OCI-LY7 (cell line): ENCODE data around the gene SLC4A3. TPM values are rescaled to one million over a fixed set of nuclear protein-coding genes. Genes with fewer than 3 reads are reported as not detected.

ENCODE experiments used
- BruUV-seq: library from RNA; stranded (reverse); fragments of 400-500 nt; replicated peaks from 2 replicates; lab custom pipeline; 2021; lab: Mats Ljungman, UMichigan
- CTCF ChIA-PET: fragments of 300-600 bp; sonication (Branson Sonifier 250); formaldehyde crosslinking; loops from one replicate; lab custom pipeline; 2022; ENCODE audit warnings: antibody characterized with exemption; ENCODE audit not compliant: unreplicated experiment; lab: Charles Lee
- POLR2A ChIA-PET: fragments of 300-600 bp; sonication (Branson Sonifier 250); formaldehyde crosslinking; loops from one replicate; lab custom pipeline; 2022; ENCODE audit warnings: antibody characterized with exemption; lab: Charles Lee
- DNase-seq: peaks from one replicate; pipeline ENCODE4 v3.0.0-alpha.2; 2015; ENCODE audit warnings: low spot score
- H2AFZ ChIP-seq: fragments of 200-600 bp; sonication (generic), shearing (Covaris generic); 2 replicates; pipeline ENCODE4 v1.6.1; 2014; ENCODE audit warnings: mild to moderate bottlenecking, antibody characterized with exemption, low read length, moderate library complexity
- H3K27ac ChIP-seq: fragments of 200-600 bp; sonication (generic); 2 replicates; pipeline ENCODE4 v1.5.1; 2014; ENCODE audit warnings: mixed run types, low read depth, mild to moderate bottlenecking, moderate library complexity, low read length, inconsistent platforms; ENCODE audit not compliant: poor library complexity, severe bottlenecking
- H3K36me3 ChIP-seq: fragments of 200-600 bp; sonication (generic); 2 replicates; pipeline ENCODE4 v1.6.1; 2014; ENCODE audit warnings: mild to moderate bottlenecking, antibody characterized with exemption, low read length, moderate library complexity, mixed read lengths; ENCODE audit not compliant: insufficient read depth
- H3K4me1 ChIP-seq: fragments of 200-600 bp; sonication (generic); 2 replicates; pipeline ENCODE4 v1.5.1; 2014; ENCODE audit warnings: mild to moderate bottlenecking, low read length; ENCODE audit not compliant: insufficient read depth, poor library complexity, severe bottlenecking
- H3K4me2 ChIP-seq: fragments of 200-600 bp; sonication (generic); 2 replicates; pipeline ENCODE4 v1.6.1; 2014; ENCODE audit warnings: mild to moderate bottlenecking, low read length
- H3K4me3 ChIP-seq: fragments of 200-600 bp; sonication (generic); 2 replicates; pipeline ENCODE4 v1.5.1; 2014; ENCODE audit warnings: mild to moderate bottlenecking, low read depth, low read length; ENCODE audit not compliant: poor library complexity, severe bottlenecking
- H3K79me2 ChIP-seq: fragments of 200-600 bp; sonication (generic); 2 replicates; pipeline ENCODE4 v1.6.1; 2016; ENCODE audit warnings: low read depth, mild to moderate bottlenecking, low read length, moderate library complexity, mixed read lengths; ENCODE audit not compliant: insufficient read depth
- H3K9me2 ChIP-seq: fragments of 200-600 bp; sonication (generic); 2 replicates; pipeline ENCODE4 v1.6.1; 2016; ENCODE audit warnings: mild to moderate bottlenecking, low read length, mixed read lengths; ENCODE audit not compliant: insufficient read depth
- H3K9me3 ChIP-seq: fragments of 200-600 bp; sonication (generic); 2 replicates; pipeline ENCODE4 v1.6.1; 2014; ENCODE audit warnings: mild to moderate bottlenecking, mixed run types, low read length, mixed read lengths
- H4K20me1 ChIP-seq: fragments of 200-600 bp; sonication (generic); 2 replicates; pipeline ENCODE4 v1.6.1; 2014; ENCODE audit warnings: mild to moderate bottlenecking, antibody characterized with exemption, low read length, moderate library complexity, mixed read lengths; ENCODE audit not compliant: insufficient read depth
- EZH2phosphoT487 ChIP-seq: fragments of 200-600 bp; sonication (generic); IDR thresholded peaks from 2 replicates; pipeline ENCODE4 v1.6.1; 2018; ENCODE audit warnings: low read depth, borderline replicate concordance, mild to moderate bottlenecking, mixed run types, antibody characterized with exemption, low read length, moderate library complexity, mixed read lengths
- intact Hi-C: fragments of 100-400 bp; cut with micrococcal nuclease; formaldehyde crosslinking; loops from one replicate; pipeline ENCODE4 v1.10.0; 2022; ENCODE audit not compliant: unreplicated experiment
- total RNA-seq, 2 experiments: library from RNA; depleted of rRNA in 1 of 2; stranded (reverse); fragments of >200 nt in 1 of 2; shearing (Covaris generic) in 1 of 2; gene quantifications; 2 replicates each; pipeline ENCODE4 v1.2.3, GENCODE V29; 2014 to 2022
- TF ChIP-seq, protein P1 (sequence below): fragments of 200-600 bp; sonication (generic); conservative IDR thresholded peaks from 2 replicates; pipeline ENCODE4 v1.5.1; 2014; ENCODE audit warnings: mild to moderate bottlenecking, antibody characterized with exemption, low read length, moderate library complexity, mixed read lengths

SLC4A3 gene
- total RNA-seq, 2 experiments from 2014 or later = not detected

DNA sequence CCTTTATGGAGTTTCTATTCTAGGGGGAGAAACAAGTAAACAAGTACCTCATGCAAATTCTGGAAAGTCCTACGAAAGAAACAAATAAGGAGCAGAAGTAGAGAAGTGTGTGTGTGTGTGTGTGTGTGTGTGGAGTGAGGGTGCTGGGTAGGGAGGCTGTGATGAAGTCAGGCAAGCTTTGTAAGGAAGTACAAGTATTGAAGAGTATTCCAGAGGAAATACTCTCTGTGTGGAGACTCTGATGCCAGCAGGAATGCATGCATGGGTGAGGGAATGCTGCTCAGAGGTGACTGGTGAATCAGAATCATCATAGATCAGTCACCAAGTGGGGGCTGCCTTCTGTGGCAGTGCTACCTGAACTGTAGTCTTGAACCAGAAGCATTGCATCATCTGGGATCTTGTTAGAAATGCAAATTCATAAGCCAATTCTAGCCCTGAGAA lies 34.5 kb downstream of the SLC4A3 start:
- H2AFZ ChIP-seq = no peak overlapping the region

DNA sequence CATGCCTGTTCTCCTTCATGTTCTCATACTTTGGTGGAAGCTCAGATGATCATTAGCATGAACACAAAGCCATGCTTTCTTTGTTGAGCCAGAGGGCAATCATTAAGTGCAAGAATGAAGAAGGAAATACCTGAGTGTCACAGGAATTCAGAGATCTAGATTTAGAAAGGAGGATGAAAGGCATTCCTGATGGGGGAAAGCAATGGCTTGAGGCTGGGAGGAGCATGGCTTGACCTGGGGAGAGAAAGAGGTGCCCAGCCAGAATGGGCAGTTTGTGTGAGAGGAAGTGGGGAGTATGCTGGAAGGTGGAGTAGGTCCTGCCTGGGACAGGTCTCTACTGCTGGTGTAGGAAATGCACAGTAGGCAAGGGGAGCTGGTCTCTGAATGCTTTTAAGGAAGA lies 35.1 kb downstream of the SLC4A3 start:
- no peak overlapping the region for H3K4me3 ChIP-seq
- no TSS peak for BruUV-seq
- H3K9me2 ChIP-seq = no peaks in the 10 kb centered on the region
- no peak for DNase-seq
- H3K79me2 ChIP-seq = no peaks in the 10 kb centered on the region
- intact Hi-C loops = no loop called here
- no peaks in the 10 kb centered on the region for H3K36me3 ChIP-seq
- H2AFZ ChIP-seq = no peak overlapping the region
- no peak overlapping the region for H3K4me2 ChIP-seq
- H3K4me1 ChIP-seq = no peaks in the 10 kb centered on the region
- no peaks in the 10 kb centered on the region for H4K20me1 ChIP-seq
- no peak overlapping the region for H3K27ac ChIP-seq
- ChIA-PET POLR2A (interaction anchor here (1.0 kb wide), 1 partner anchor 9 kb away, joined by 3 read pairs; no protein-coding TSS in a partner anchor), CTCF (no interaction called here)
- no peaks in the 10 kb centered on the region for H3K9me3 ChIP-seq
- TF ChIP-seq EZH2phosphoT487 = no peak

More for the DNA sequence above, 34.5 kb downstream of the SLC4A3 start:
- ChIA-PET CTCF (no interaction called here), POLR2A (interaction anchor here (0.6 to 1.0 kb wide), 3 partner anchors 8 to 119 kb away, joined by 3 read pairs; no protein-coding TSS in a partner anchor)
- no TSS peak for BruUV-seq
- intact Hi-C loops = no loop called here
- H3K79me2 ChIP-seq = no peaks in the 10 kb centered on the region
- H3K36me3 ChIP-seq = no peaks in the 10 kb centered on the region
- TF ChIP-seq, protein P1, sequence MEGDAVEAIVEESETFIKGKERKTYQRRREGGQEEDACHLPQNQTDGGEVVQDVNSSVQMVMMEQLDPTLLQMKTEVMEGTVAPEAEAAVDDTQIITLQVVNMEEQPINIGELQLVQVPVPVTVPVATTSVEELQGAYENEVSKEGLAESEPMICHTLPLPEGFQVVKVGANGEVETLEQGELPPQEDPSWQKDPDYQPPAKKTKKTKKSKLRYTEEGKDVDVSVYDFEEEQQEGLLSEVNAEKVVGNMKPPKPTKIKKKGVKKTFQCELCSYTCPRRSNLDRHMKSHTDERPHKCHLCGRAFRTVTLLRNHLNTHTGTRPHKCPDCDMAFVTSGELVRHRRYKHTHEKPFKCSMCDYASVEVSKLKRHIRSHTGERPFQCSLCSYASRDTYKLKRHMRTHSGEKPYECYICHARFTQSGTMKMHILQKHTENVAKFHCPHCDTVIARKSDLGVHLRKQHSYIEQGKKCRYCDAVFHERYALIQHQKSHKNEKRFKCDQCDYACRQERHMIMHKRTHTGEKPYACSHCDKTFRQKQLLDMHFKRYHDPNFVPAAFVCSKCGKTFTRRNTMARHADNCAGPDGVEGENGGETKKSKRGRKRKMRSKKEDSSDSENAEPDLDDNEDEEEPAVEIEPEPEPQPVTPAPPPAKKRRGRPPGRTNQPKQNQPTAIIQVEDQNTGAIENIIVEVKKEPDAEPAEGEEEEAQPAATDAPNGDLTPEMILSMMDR = no peak
- no peak for TF ChIP-seq EZH2phosphoT487
- H3K27ac ChIP-seq = no peak overlapping the region
- H3K4me2 ChIP-seq = no peak overlapping the region
- DNase-seq = no peak
- H4K20me1 ChIP-seq = no peaks in the 10 kb centered on the region
- no peak overlapping the region for H3K4me3 ChIP-seq
- H3K4me1 ChIP-seq = no peaks in the 10 kb centered on the region
- no peaks in the 10 kb centered on the region for H3K9me3 ChIP-seq
- H3K9me2 ChIP-seq = no peaks in the 10 kb centered on the region

DNA sequence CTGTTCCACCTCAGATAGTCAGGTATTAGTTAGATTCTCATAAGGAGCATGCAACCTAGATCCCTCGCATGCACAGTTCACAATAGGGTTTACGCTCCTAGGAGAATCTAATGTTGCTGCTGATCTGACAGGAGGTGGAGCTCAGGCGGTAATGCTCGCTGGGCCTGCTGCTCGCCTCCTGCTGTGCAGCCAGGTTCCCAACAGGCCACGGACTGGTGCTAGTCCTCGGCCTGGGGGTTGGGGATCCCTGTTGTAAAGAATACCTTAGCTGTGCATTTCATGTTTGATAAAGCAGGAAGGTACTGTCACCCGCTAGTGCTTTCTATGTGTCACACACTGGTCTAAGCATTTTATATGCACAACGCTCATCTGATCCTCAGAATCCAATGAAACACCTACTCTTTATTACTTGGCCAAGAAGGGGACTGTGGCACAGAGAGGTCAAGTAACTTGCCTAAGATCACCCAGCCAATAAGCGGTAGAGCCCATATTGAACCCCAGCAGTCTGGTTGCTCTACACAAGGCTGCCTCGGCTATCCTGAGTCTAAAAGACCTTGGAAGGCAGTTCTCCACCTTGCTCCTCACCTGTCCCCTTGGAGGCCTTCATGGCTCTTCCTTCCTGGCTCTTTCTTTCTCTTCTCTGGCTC lies 35.8 kb downstream of the SLC4A3 start:
- no peak overlapping the region for H2AFZ ChIP-seq
- no peak overlapping the region for H3K27ac ChIP-seq
- no peaks in the 10 kb centered on the region for H3K9me2 ChIP-seq
- no peak overlapping the region for H3K4me3 ChIP-seq
- H4K20me1 ChIP-seq = no peaks in the 10 kb centered on the region
- no peaks in the 10 kb centered on the region for H3K9me3 ChIP-seq
- no peak for DNase-seq
- TF ChIP-seq, protein P1 = no peak
- TF ChIP-seq EZH2phosphoT487 = no peak
- H3K4me2 ChIP-seq = no peak overlapping the region
- no TSS peak for BruUV-seq
- ChIA-PET CTCF (no interaction called here), POLR2A (no interaction called here)
- no peaks in the 10 kb centered on the region for H3K79me2 ChIP-seq
- H3K36me3 ChIP-seq = no peaks in the 10 kb centered on the region
- H3K4me1 ChIP-seq = no peaks in the 10 kb centered on the region
- intact Hi-C loops = no loop called here
